HG02870 (cell line): ENCODE results near the gene ABCA1.
"Not testable (repeated sequence)": the region's sequence is repeated elsewhere in the genome, so short reads cannot be mapped to it uniquely, and the experiment has no call there.

Experiments
- ATAC-seq: cut with Tn5 transposase; IDR thresholded peaks from one replicate; pipeline ENCODE4 v1.9.1; 2021; ENCODE audit warnings: mild to moderate bottlenecking, moderate library complexity; ENCODE audit not compliant: unreplicated experiment

The ABCA1 gene

DNA sequence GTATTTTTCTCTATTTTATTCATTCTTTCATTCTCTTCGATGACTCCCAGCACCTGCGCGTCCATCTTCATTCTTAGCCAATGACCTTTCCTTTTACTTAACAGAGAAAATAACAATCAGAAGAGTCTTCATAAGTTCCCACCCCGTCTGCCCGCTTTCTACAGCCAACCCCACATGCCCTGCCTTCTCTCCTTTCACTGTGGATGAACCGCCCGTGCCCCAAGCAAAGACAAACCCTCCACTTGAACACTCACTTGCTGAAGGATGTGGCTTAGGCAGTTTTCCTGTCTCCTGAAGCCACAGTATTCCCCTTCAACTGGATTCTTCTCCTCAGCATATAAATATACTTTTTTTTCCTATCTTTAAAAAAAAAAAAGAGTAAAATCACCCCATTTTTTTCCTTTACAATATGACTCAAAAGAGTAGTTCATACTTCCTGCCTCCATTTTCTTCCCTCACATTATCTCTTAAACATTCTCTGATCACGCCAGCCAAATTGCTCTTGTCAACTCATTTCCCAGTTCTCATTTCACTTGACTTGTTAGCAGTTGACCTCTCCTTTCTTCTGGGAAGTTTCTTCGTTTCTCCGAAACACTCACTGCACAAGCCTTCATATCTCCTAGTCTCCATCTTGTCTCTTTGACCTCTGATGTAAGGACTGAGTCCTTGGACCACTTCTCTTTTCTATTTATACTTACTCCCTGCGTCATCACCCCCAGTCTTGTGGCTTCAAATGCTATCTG is 153.0 kb downstream of the ABCA1 start:
- ATAC-seq, result peak; percentile 87

DNA sequence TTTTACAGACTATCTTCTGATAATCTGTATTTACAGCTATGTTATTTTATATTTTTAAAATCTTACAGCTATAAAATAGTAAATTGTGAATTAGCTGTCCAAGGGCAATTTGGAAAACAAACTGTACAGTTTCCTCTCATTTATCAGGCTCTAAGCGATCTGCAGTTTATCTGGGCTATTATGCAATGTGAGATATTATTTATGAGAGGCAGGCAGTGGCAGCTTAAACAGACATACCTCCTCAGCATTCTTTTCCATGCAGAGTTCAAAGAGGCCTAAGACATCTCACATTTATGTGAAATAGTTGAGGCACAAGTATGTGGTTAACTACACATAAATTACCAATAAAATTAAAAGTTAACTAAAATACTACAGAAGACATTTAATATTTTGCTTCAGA is 153.8 kb downstream of the ABCA1 start:
- no peak for ATAC-seq

GRCh38 chr9:104772714-104773510 is 155.0 kb downstream of the ABCA1 start:
- ATAC-seq, result no peak

DNA sequence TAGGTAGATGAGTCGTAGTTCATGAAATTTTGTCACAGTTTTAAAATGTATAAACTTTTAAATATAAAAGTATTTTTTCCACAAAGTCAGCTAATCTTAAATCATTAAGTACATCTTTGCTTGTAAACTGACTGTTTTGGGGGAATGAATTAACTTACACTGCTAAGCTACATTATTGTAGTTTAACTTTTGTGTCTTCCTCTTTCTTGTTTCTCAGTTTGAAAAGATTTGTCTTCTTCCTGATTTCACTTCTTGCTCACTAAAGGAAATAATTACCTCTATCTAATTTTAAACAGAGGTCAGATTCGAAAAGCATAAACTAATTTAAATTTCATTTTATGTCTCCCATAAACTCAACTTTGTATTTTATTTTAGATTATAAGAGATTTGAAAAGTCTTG is 158.3 kb downstream of the ABCA1 start:
- ATAC-seq, result peak; percentile 42

DNA sequence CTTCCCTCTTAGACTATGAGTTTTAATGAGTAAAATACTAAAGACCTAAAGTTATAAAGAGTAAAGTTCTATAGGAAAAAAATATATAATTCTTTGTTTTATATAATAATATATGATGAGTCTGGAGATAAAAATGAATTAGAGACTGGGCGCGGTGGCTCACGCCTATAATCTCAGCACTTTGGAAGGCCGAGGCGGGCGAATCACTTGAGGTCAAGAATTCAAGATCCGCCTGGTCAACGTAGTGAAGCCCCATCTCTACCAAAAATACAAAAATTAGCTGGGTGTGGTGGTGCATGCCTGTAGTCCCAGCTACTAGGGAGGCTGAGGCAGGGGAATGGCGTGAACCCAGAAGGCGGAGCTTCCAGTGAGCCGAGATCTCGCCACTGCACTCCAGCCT is 158.9 kb downstream of the ABCA1 start:
- ATAC-seq, result not testable (repeated sequence)

DNA sequence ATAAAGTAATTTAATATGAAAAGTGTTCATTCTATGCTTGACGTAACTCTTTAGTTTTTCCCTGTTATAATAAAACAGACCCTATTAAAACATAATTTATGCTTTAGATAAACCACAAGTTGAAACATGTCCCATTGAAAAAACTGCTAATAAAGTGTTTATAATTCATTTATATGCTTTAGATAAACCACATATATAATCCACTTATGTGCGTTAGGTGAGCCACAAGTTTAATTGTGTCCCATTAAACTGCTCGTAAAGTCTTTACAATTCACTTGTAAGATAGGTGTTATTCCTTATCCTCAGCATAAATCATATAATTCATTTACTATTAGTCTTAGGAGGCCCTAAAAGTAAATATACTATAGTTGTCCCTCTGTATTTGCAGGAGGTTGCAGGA is 160.4 kb downstream of the ABCA1 start:
- no peak for ATAC-seq

- no peak for ATAC-seq
Measured at GRCh38 chr9:104766025-104766424, 161.9 kb downstream of the ABCA1 start.

DNA sequence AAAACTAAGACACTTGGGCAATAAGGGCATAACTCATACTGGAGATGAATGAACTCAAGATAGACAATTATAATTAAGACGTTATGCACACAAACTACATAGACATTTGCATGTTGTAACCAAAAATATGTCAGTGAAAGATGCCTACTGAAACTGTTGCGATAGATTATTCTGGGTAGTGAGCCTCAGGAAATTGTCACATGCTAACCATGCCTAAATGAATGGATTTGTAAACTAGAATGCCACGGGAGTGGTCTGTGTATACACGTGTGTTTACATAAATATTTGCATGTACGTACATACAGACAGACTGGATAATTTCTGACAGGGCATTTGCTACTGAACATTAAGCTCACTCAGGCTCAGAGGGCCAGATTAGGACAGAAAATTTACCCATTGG is 162.8 kb downstream of the ABCA1 start:
- ATAC-seq, result no peak

DNA sequence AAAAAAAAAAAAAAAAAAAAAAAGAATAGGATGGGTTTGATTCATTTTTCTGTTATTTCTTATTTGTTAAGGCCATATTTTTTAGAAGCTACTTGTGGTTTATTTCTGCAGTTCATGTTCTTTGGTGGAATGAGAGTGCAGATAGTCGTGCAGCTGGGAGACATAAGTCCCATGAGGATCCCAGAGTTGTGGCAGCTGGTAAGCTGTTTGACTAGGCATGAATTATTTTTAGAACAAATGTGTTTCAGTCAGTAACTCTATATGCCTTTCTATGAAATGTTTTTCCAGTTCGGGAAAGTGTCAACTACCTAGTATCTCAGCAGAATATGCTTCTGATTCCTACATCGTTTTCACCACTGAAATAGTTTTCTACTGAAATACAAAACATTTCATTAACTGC is 169.0 kb downstream of the ABCA1 start:
- no peak for ATAC-seq

GRCh38 chr9:104750185-104750767 is 177.7 kb downstream of the ABCA1 start:
- ATAC-seq, result peak; percentile 13

GRCh38 chr9:104748359-104749031 is 179.5 kb downstream of the ABCA1 start:
- ATAC-seq, result peak; percentile 2

- peak; percentile 86 for ATAC-seq
Measured at GRCh38 chr9:104747565-104748358, 180.2 kb downstream of the ABCA1 start, which contains the start of gene NIPSNAP3A. Gene NIPSNAP3A (plus strand): TSS chr9:104747683. CDS start chr9:104747793, 110 bp downstream.

DNA sequence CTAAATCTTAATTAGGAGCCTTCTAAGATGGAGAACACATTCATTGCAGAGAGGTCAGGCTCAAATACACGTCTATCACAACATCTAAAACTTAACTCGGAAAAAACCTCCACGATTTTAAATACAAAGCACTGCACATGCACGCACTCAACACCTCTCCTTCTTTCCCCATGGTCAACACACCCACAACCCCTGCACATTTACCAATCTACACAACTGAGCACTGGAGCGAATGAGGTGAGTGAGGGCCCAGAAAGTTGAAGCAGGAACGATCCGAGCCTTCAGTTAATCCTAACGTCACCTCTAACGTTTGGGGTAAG is 180.8 kb downstream of the ABCA1 start:
- no peak for ATAC-seq

DNA sequence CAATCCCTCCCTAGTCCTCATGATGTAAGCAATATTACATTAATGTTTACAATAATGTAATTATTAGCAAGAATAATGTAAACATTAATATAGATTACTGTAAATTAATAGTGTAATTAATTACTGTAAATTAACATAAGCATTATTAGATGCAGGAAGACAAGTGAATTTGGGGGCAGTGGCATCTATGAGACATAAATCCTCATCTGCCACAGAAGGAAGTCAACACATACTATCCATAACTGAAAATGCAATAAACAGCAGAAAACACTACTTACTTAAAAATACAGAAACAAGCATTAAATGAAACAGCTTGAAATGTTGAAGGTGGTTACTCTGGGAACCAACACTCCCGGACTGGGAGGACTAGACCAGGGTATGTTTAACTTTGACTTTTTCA is 181.2 kb downstream of the ABCA1 start:
- ATAC-seq, result no peak

- ATAC-seq, result no peak
Measured at GRCh38 chr9:104746285-104746684, 181.7 kb downstream of the ABCA1 start.

- ATAC-seq, result no peak
Measured at GRCh38 chr9:104745852-104746251, 182.1 kb downstream of the ABCA1 start.

GRCh38 chr9:104743376-104743985 is 184.5 kb downstream of the ABCA1 start:
- peak; percentile 31 for ATAC-seq

- ATAC-seq, result no peak
Measured at GRCh38 chr9:104740621-104741020, 187.3 kb downstream of the ABCA1 start.

DNA sequence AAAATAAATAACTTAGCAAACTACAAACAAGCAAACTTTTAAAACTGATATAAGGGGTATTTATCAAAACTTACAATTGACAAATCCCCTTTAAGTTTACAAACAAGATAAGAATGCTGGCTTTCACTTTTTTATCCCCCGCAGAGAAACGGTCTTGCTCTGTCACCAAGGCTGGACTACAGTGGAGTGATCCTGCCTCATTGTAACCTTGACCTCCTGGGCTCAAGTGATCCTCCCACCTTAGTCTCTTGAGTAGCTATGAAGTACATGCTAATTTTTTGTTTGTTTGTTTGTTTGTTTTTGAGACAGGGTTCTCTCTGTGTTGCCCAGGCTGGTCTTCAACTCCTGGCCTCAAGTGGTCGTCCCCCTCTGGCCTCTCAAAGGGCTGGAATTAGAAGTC is 189.5 kb downstream of the ABCA1 start:
- no peak for ATAC-seq
